IMR-90 (cell line): Measurements from ENCODE around the gene CHML. TPM values are rescaled to one million over a fixed set of nuclear protein-coding genes. Genes with fewer than 3 reads are reported as not detected.

Experiments used
- ATAC-seq: fragments of 200-7000 bp; cut with Tn5 transposase; 2 replicates; pipeline ENCODE4 v1.9.1; 2020; ENCODE audit warnings: low read depth, mild to moderate bottlenecking, moderate library complexity
- BruUV-seq: library from RNA; stranded (reverse); fragments of 400-500 nt; replicated peaks from 2 replicates; lab custom pipeline; 2021; lab: Mats Ljungman, UMichigan
- CTCF ChIA-PET: fragments of 300-600 bp; formaldehyde crosslinking; extraction: SDS; loops from one replicate; lab custom pipeline; 2021; ENCODE audit warnings: antibody characterized with exemption; lab: Yijun Ruan, JAX
- POLR2A ChIA-PET: fragments of 300-600 bp; sonication (Branson Sonifier 250); formaldehyde crosslinking; loops from one replicate; lab custom pipeline; 2022; ENCODE audit warnings: antibody characterized with exemption; ENCODE audit not compliant: unreplicated experiment; lab: Charles Lee
- DNase-seq: peaks from one replicate; pipeline ENCODE4 v3.0.0; 2013
- H2AFZ ChIP-seq: replicated peaks from 2 replicates; pipeline ENCODE3; 2013; ENCODE audit warnings: low read length, mild to moderate bottlenecking; ENCODE audit not compliant: poor library complexity
- H2AK5ac ChIP-seq: 2 replicates; pipeline ENCODE4 v1.6.1; 2013; ENCODE audit warnings: low read depth, low read length, inconsistent platforms
- H2AK9ac ChIP-seq: replicated peaks from 2 replicates; pipeline ENCODE3; 2013; ENCODE audit warnings: mild to moderate bottlenecking, low read depth, low read length, moderate library complexity; ENCODE audit not compliant: poor library complexity
- H2BK120ac ChIP-seq: 2 replicates; pipeline ENCODE4 v1.6.1; 2013; ENCODE audit warnings: low read depth, low read length, inconsistent platforms
- H2BK15ac ChIP-seq: 3 replicates; pipeline ENCODE4 v1.6.1; 2013; ENCODE audit warnings: low read depth, low read length, inconsistent platforms
- H2BK20ac ChIP-seq: 2 replicates; pipeline ENCODE4 v1.6.1; 2013; ENCODE audit warnings: low read depth, mild to moderate bottlenecking, inconsistent platforms, low read length, moderate library complexity
- H2BK5ac ChIP-seq: 2 replicates; pipeline ENCODE4 v1.6.1; 2013; ENCODE audit warnings: mild to moderate bottlenecking, low read depth, low read length, inconsistent platforms; ENCODE audit not compliant: poor library complexity, severe bottlenecking
- H3K14ac ChIP-seq: replicated peaks from 2 replicates; pipeline ENCODE4 v1.6.1; 2013; ENCODE audit warnings: low read depth, low read length, inconsistent platforms
- H3K18ac ChIP-seq: 2 replicates; pipeline ENCODE4 v1.6.1; 2013; ENCODE audit warnings: low read depth, low read length, control low read depth
- H3K23ac ChIP-seq: 2 replicates; pipeline ENCODE4 v1.6.1; 2013; ENCODE audit warnings: low read depth, low read length, inconsistent platforms
- H3K27ac ChIP-seq: 2 replicates; pipeline ENCODE4 v1.5.1; 2013; ENCODE audit warnings: mild to moderate bottlenecking, control low read depth, low read length; ENCODE audit not compliant: insufficient read depth
- H3K27me3 ChIP-seq: 2 replicates; pipeline ENCODE4 v1.6.1; 2013; ENCODE audit warnings: low read length; ENCODE audit not compliant: control insufficient read depth, insufficient read depth
- H3K36me3 ChIP-seq: 2 replicates; pipeline ENCODE4 v1.6.1; 2013; ENCODE audit warnings: low read length, mixed read lengths; ENCODE audit not compliant: control insufficient read depth, insufficient read depth
- H3K4ac ChIP-seq: 2 replicates; pipeline ENCODE4 v1.6.1; 2013; ENCODE audit warnings: low read depth, low read length, inconsistent platforms
- H3K4me1 ChIP-seq: 2 replicates; pipeline ENCODE4 v1.6.1; 2013; ENCODE audit warnings: low read length, mixed read lengths; ENCODE audit not compliant: control insufficient read depth, insufficient read depth
- H3K4me2 ChIP-seq: 2 replicates; pipeline ENCODE4 v1.6.1; 2013; ENCODE audit warnings: low read depth, mild to moderate bottlenecking, control low read depth, low read length, moderate library complexity
- H3K4me3 ChIP-seq: 2 replicates; pipeline ENCODE4 v1.5.1; 2013; ENCODE audit warnings: low read depth, mild to moderate bottlenecking, control low read depth, low read length, moderate library complexity; ENCODE audit not compliant: insufficient read depth
- H3K56ac ChIP-seq: 2 replicates; pipeline ENCODE4 v1.6.1; 2013; ENCODE audit warnings: low read length, inconsistent platforms; ENCODE audit not compliant: insufficient read depth; ENCODE audit errors: extremely low read depth
- H3K79me1 ChIP-seq, 2 experiments: 2 replicates each; pipeline ENCODE4 v1.6.1; 2013; ENCODE audit warnings: low read length in 2 of 2, inconsistent platforms in 1 of 2, low read depth in 1 of 2
- H3K9ac ChIP-seq: 2 replicates; pipeline ENCODE4 v1.6.1; 2013; ENCODE audit warnings: low read depth, low read length, control low read depth
- H3K9me1 ChIP-seq: 2 replicates; pipeline ENCODE4 v1.6.1; 2013; ENCODE audit warnings: low read length, inconsistent platforms; ENCODE audit not compliant: insufficient read depth
- H3K9me3 ChIP-seq: 2 replicates; pipeline ENCODE4 v1.6.1; 2013; ENCODE audit warnings: low read length; ENCODE audit not compliant: control insufficient read depth, insufficient read depth
- H4K20me1 ChIP-seq: 2 replicates; pipeline ENCODE4 v1.6.1; 2013; ENCODE audit warnings: low read length, inconsistent platforms; ENCODE audit not compliant: insufficient read depth
- H4K5ac ChIP-seq: 2 replicates; pipeline ENCODE4 v1.6.1; 2013; ENCODE audit warnings: mild to moderate bottlenecking, low read depth, low read length, control low read depth
- H4K8ac ChIP-seq, 2 experiments: 2 replicates each; pipeline ENCODE4 v1.6.1; 2013; ENCODE audit warnings: low read depth in 2 of 2, low read length in 2 of 2, control low read depth in 1 of 2, inconsistent platforms in 1 of 2
- H4K91ac ChIP-seq: 2 replicates; pipeline ENCODE4 v1.6.1; 2013; ENCODE audit warnings: low read depth, low read length, inconsistent platforms; ENCODE audit not compliant: insufficient read depth
- BHLHE40 ChIP-seq: fragments of 150-350 bp; IDR thresholded peaks from 2 replicates; pipeline ENCODE4 v1.6.1; 2016; ENCODE audit warnings: mild to moderate bottlenecking, low read depth, low read length
- CEBPB ChIP-seq: IDR thresholded peaks from 2 replicates; pipeline ENCODE4 v1.6.1; 2012; ENCODE audit warnings: low read depth, low read length, improper control_type of control experiment
- CHD1 ChIP-seq: IDR thresholded peaks from 2 replicates; pipeline ENCODE4 v1.6.1; 2012; ENCODE audit warnings: low read depth, low read length, improper control_type of control experiment
- CTCF ChIP-seq: conservative IDR thresholded peaks from 2 replicates; pipeline ENCODE4 v1.5.1; 2012; ENCODE audit warnings: mild to moderate bottlenecking, low read depth, low read length, improper control_type of control experiment
- ELK1 ChIP-seq: fragments of 150-350 bp; IDR thresholded peaks from 2 replicates; pipeline ENCODE4 v1.6.1; 2016; ENCODE audit warnings: low read depth, mild to moderate bottlenecking, low read length, moderate library complexity, borderline replicate concordance
- FOS ChIP-seq: fragments of 150-350 bp; IDR thresholded peaks from 2 replicates; pipeline ENCODE4 v1.6.1; 2016; ENCODE audit warnings: low read depth, low read length
- MAFK ChIP-seq: IDR thresholded peaks from 2 replicates; pipeline ENCODE4 v1.6.1; 2012; ENCODE audit warnings: low read depth, low read length, improper control_type of control experiment
- MAZ ChIP-seq: IDR thresholded peaks from 2 replicates; pipeline ENCODE4 v1.6.1; 2012; ENCODE audit warnings: low read depth, mild to moderate bottlenecking, low read length, improper control_type of control experiment, moderate library complexity, borderline replicate concordance
- MXI1 ChIP-seq: IDR thresholded peaks from 2 replicates; pipeline ENCODE4 v1.6.1; 2012; ENCODE audit warnings: low read depth, mild to moderate bottlenecking, low read length, moderate library complexity, borderline replicate concordance
- POLR2A ChIP-seq: IDR thresholded peaks from 2 replicates; pipeline ENCODE4 v1.6.1; 2012; ENCODE audit warnings: mild to moderate bottlenecking, low read depth, low read length
- RAD21 ChIP-seq: IDR thresholded peaks from 2 replicates; pipeline ENCODE4 v1.6.1; 2012; ENCODE audit warnings: low read length, improper control_type of control experiment
- RCOR1 ChIP-seq: IDR thresholded peaks from 2 replicates; pipeline ENCODE4 v1.6.1; 2012; ENCODE audit warnings: mild to moderate bottlenecking, low read length, improper control_type of control experiment; ENCODE audit not compliant: insufficient replicate concordance
- RFX5 ChIP-seq: IDR thresholded peaks from 2 replicates; pipeline ENCODE4 v1.8.0; 2012; ENCODE audit warnings: low read depth, mild to moderate bottlenecking, low read length, moderate library complexity
- USF2 ChIP-seq: fragments of 150-350 bp; IDR thresholded peaks from 2 replicates; pipeline ENCODE4 v1.6.1; 2017; ENCODE audit warnings: mild to moderate bottlenecking, antibody characterized with exemption, low read length, low read depth
- WGBS, 2 experiments: methylation state at CpG; one replicate each; pipeline versions ENCODE4 v1.1.5 to v1.1.7; 2013; ENCODE audit warnings: missing lambda C conversion rate in 2 of 2; ENCODE audit not compliant: insufficient read length in 1 of 2; ENCODE audit errors: extremely low coverage in 2 of 2; 5-methylcytosine and 5-hydroxymethylcytosine counted together
- dilution Hi-C: fragments of 300-500 bp; cut with HindIII; formaldehyde crosslinking; loops from one replicate; pipeline ENCODE4 v1.14.3; 2018; ENCODE audit warnings: low sequenced_read_pairs; ENCODE audit not compliant: unreplicated experiment
- in situ Hi-C: fragments of 300-500 bp; cut with MboI; formaldehyde crosslinking; loops from 3 replicates; pipeline ENCODE4 v1.14.3; 2019; ENCODE audit warnings: low sequenced_read_pairs, inconsistent platforms, mixed read lengths
- intact Hi-C: fragments of 100-400 bp; cut with micrococcal nuclease; formaldehyde crosslinking; loops from 2 replicates; pipeline ENCODE4 v1.10.0; 2022
- polyA plus RNA-seq, 3 experiments: library from polyadenylated mRNA; depleted of rRNA; stranded (reverse); fragments of >200 nt; gene quantifications; 2 replicates each; pipeline ENCODE4 v1.2.3, GENCODE V29; 2012; ENCODE audit warnings: low replicate concordance in 1 of 3
- total RNA-seq: library from RNA; depleted of rRNA; stranded (reverse); fragments of >200 nt; gene quantifications from 2 replicates; pipeline ENCODE4 v1.2.3, GENCODE V29; 2012

The CHML gene
- total and polyA plus RNA-seq, 2 of the 4 experiments (the other 2 are of a cell fraction) = 5.3 to 25.6 TPM

GRCh38 chr1:241615043-241615974 lies 24.9 kb downstream of the CHML start:
- Histone ChIP-seq H4K8ac (no peak overlapping the region), H3K9ac (no peak overlapping the region), H4K5ac (no peak overlapping the region), H2BK15ac (no peak overlapping the region), H3K79me1 (peaks cover 0 to 8% of the 10 kb centered on the region in 2 experiments; a peak in 1 of 4 replicates), H2AK5ac (no peak overlapping the region), H2BK5ac (no peak overlapping the region), H3K9me3 (no peaks in the 10 kb centered on the region), H3K36me3 (no peaks in the 10 kb centered on the region), H3K4me2 (no peak overlapping the region), H2AFZ (no peak overlapping the region), H3K23ac (no peak overlapping the region), H4K20me1 (no peaks in the 10 kb centered on the region), H3K4me3 (no peak overlapping the region), H3K4me1 (peaks cover 7% of the 10 kb centered on the region), H3K18ac (no peak overlapping the region), H3K4ac (no peak overlapping the region), H2BK20ac (no peak overlapping the region), H3K14ac (no peak overlapping the region), H3K56ac (no peak overlapping the region), H2AK9ac (no peak overlapping the region), H3K27ac (no peak overlapping the region), H2BK120ac (no peak overlapping the region), H3K9me1 (0 out of 2 replicates have a peak, but pooled peaks cover 3% of the 10 kb centered on the region), H4K91ac (no peak overlapping the region), H3K27me3 (no peaks in the 10 kb centered on the region)
- no peak for DNase-seq
- no TSS peak for BruUV-seq
- in situ Hi-C loops (loop anchor here (25.0 kb wide), 1 partner anchor 1697 kb away; no protein-coding TSS in a partner anchor), intact Hi-C loops (no loop called here), dilution Hi-C loops (no loop called here)
- CTCF ChIA-PET = no interaction called here
- POLR2A ChIA-PET = interaction anchor here (0.6 kb wide), 2 partner anchors 7 to 175 kb away, joined by 7 to 17 read pairs; no protein-coding TSS in a partner anchor
- ATAC-seq = no peak
- WGBS, 2 experiments = 81% methylated on average over 4 of the region's 8 CpGs; no CpG with 5 or more reads in 1 of the 2 experiments
- no peak for TF ChIP-seq USF2
- TF ChIP-seq RCOR1 = no peak
- no peak for TF ChIP-seq MAFK
- TF ChIP-seq FOS = no peak
- TF ChIP-seq CTCF = no peak
- TF ChIP-seq BHLHE40 = no peak
- TF ChIP-seq MXI1 = no peak
- TF ChIP-seq CEBPB = no peak
- no peak for TF ChIP-seq CHD1
- TF ChIP-seq RFX5 = no peak
- TF ChIP-seq MAZ = no peak
- TF ChIP-seq RAD21 = no peak
- no peak for TF ChIP-seq POLR2A
- TF ChIP-seq ELK1 = no peak
